Caki2 (cell line): ENCODE measurements around the gene GON4L. TPM values are rescaled to one million over a fixed set of nuclear protein-coding genes. Genes with fewer than 3 reads are reported as not detected.

ENCODE experiments used
- DNase-seq: peaks from one replicate; pipeline ENCODE4 v3.0.0-alpha.2; 2015; ENCODE audit warnings: low read depth
- in situ Hi-C: cut with HindIII; loops from 2 replicates; pipeline ENCODE4 v1.10.0; 2016; ENCODE audit warnings: low sequenced_read_pairs, low pct_unique_long_range_greater_than_20kb, mixed read lengths
- total RNA-seq: library from RNA; depleted of rRNA; stranded (reverse); fragments of >200 nt; shearing (Covaris generic); gene quantifications from 2 replicates; pipeline ENCODE4 v1.2.3, GENCODE V29; 2014; ENCODE audit warnings: low replicate concordance

The GON4L gene
- total RNA-seq, 1 experiment from 2014 or later, result 7.9 TPM

GRCh38 chr1:155880251-155880650 lies 23.2 kb upstream of the GON4L start:
- in situ Hi-C loops, result no loop called here
- no peak for DNase-seq

DNA sequence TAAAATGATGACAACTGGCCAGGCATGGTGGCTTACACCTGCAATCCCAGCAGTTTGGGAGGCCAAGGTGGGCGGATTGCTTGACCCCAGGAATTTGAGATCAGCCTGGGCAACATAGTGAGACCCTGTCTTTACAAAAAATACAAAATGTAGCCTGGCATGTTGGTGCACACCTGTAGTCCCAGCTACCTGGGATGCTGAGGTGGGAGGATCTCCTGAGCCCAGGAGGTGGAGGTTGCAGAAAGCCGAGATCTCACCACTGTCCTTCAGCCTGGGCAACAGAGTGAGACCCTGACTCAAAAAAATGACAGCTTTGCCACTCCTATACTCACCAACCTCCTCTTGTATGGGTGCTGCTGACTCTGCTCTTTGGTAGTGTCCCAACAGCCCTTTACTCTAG lies 20.9 kb upstream of the GON4L start:
- DNase-seq, result no peak
- in situ Hi-C loops, result no loop called here

GRCh38 chr1:155873860-155874259 lies 16.8 kb upstream of the GON4L start:
- DNase-seq, result no peak
- in situ Hi-C loops, result no loop called here

DNA sequence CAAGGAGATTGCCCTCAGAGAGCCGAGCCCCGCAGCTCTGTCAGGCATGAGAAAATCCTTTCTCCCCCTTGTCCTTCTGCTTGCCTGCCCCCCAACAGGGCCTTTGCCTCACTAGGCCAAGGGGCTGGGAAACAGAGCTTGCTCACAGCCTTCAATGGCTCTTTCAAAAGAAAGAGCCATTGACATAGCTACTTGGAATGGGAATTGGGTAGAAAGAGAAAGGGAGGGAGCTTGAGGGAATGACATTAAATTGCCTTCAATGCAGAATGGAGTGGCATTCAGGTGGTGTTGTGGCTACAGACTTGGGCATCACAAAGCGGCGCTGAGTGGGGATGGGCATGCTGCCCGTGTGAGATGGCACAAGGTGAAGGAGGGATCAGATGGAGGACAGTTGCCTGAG lies 15.5 kb upstream of the GON4L start:
- in situ Hi-C loops, result no loop called here

DNA sequence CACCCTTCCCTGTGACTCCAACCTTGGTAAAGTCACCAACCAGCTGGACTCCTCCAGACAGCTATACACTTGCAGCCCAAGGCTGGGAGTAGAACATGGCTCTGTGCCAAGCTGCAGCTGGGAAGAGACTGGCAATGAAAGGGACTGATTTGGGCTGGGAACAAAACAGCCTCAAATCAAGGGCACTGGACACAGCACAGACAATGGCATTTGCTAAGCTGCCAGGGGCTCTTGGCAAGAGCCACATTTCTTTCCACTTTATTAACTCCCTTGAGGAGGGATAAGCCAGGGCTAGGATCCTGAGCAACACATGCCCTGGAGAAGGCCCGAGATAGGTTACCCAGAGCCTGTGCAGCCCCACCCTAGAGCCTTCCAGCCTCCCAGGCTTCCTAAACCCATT lies 14.4 kb upstream of the GON4L start:
- in situ Hi-C loops, result no loop called here
- no peak for DNase-seq

More for the DNA sequence above, 15.5 kb upstream of the GON4L start:
- DNase-seq, result no peak

DNA sequence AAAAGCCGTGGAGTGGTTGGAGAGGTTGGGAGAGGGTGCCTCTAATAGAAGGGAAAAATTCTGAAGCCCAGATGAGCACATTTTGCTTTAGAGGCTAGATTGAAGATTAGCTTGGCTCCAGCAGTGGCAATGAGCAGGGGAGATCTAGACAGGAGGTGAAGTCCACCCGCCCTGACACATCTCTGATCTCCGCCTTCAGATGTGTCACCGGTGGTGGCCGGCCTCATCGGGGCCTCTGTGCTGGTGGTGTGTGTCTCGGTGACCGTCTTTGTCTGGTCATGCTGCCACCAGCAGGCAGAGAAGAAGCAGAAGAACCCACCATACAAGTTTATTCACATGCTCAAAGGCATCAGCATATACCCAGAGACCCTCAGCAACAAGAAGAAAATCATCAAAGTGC lies 10.8 kb upstream of the GON4L start:
- in situ Hi-C loops, result no loop called here

DNA sequence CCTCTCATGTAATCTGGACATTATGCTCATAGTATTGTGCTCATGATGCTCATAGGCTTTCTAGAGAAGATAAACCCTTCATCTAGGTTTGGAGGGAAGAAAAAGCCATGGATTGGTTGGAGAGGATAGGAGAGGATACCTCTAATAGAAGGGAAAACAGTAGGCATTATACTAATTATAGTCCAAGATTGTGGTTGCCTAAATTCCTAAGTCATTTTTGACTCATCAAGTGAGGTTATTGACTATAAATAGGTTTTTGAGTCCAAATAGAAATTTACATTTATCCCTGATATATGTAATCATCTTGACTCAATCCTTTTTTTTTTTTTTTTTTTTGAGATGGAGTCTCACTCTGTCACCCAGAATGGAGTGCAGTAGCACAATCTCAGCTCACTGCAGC lies 7.4 kb upstream of the GON4L start:
- in situ Hi-C loops, result no loop called here
- no peak for DNase-seq

More for the DNA sequence above, 10.8 kb upstream of the GON4L start:
- no peak for DNase-seq

DNA sequence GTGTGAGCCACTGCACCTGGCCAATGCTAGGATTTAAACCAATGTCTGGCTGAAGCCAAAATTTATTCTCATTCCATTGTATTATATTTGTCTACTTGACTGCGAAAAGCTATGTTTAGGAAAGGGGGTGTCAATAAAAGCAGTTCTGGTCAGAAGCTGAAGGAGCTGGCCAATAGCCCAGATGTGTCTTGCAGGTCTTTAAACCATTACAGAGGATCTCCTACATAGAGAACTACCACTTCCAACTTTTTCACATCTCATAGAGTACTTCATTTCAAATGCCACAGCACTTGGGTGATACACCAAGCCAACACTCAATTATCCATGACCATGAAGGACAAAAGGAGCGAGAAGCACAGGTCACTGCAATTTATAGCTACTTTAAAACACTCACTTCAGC lies 4.9 kb upstream of the GON4L start:
- no peak for DNase-seq
- in situ Hi-C loops, result no loop called here

- in situ Hi-C loops, result no loop called here
- DNase-seq, result no peak
Observed at GRCh38 chr1:155860970-155861510, 4.0 kb upstream of the GON4L start.

GRCh38 chr1:155859881-155860871 lies 3.2 kb upstream of the GON4L start:
- in situ Hi-C loops, result no loop called here
- no peak for DNase-seq

- in situ Hi-C loops, result no loop called here
- DNase-seq, result peak; percentile 96
Observed at GRCh38 chr1:155859234-155859829, 2.3 kb upstream of the GON4L start, which contains the start of gene SYT11. TSS of gene SYT11 (plus strand) at chr1:155859567. CDS start at chr1:155859762, 195 bp downstream.

DNA sequence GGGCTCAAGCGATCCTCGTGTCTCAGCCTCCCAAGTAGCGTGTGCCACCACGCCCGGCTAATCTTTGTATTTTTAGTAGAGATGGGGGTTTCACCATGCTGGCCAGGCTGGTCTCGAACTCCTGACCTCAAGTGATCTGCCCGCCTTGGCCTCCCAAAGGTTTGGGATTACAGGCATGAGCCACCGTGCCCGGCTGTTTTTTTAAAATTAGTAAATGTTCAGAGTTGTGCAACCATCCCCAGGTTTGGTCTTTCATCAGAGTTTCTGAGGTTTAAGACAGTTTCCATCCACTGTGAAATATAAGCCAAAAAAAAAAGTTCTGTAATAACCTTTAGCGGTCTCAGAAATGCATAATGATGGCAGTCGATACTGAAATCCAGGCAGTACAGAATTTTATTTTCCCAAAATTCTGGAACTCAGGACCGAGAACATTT lies 1.8 kb upstream of the GON4L start:
- in situ Hi-C loops, result no loop called here
- no peak for DNase-seq

DNA sequence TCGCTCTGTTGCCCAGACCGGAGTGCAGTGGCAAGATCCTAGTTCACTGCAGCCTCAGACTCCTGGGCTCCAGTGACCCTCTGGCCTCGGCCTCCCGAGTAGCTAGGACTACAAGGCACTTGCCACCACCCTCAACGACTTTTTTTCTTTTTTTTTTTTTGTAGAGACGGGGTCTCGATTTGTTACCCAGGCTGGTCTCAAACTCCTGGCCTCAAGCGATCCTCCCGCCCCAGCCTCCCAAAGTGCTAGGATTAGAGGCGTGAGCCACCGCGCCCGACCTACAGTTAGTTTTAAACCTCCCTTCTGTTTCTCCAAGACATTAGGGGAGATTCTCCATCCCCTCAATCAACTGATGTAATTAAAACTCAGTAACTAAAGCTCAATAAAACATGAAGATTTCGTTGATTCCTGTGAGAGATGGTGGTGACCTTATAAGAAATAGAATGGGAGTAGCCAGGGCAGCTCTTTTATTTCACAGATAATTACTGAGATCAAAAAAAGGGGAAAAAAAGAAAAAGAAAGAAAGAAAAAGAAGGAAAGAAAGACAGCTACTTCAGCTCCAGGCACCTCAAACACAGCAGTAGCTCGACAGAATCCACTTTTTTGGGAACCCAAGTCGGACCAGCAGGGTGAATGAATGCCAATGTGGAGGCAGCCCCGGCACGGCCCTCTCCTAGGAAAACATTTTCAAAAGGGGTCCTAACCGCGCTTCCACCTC lies 598 bp downstream of the GON4L start:
- no peak for DNase-seq
- in situ Hi-C loops, result no loop called here

GRCh38 chr1:155850345-155850744 lies 6.7 kb downstream of the GON4L start:
- no peak for DNase-seq
- in situ Hi-C loops, result no loop called here

DNA sequence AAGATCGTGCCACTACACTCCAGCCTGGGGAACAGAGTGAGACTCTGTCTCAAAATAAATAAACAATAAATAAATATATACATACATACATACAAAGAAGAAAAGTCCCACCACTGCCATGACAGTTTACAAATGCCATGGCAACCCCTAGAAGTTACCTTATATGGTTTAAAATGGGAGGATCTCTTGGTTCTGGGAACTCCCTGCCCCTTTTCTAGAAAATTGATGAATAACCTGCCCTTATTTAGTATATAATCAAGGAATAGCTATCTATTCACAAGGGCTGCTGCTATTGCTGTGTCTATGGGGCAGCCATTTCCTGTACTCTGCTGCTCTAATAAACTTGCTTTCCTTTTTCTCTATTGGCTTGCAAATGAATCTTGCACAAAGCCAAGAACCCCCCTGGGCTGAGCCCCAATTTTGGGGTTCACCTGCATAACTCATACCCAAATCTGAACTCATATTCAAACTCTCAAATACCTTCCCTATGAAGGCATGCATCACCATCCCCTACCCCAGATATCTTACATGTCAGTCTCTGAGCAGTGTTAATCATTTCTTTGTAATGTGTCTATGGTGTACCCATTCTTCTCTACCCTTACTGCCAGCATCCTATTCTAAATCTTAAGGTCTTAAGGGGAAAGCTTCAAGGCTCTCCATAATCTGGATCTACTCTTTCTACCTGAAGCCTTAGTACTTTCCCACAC lies 9.0 kb downstream of the GON4L start:
- no peak for DNase-seq
- in situ Hi-C loops, result no loop called here

GRCh38 chr1:155844860-155845421 lies 12.1 kb downstream of the GON4L start:
- in situ Hi-C loops, result no loop called here
- no peak for DNase-seq

- no peak for DNase-seq
- in situ Hi-C loops, result no loop called here
Observed at GRCh38 chr1:155840386-155840785, 16.6 kb downstream of the GON4L start.

GRCh38 chr1:155835548-155835947 lies 21.5 kb downstream of the GON4L start:
- in situ Hi-C loops, result no loop called here
- DNase-seq, result no peak
